Hepatocyte (in vitro differentiated cells): ENCODE data around the gene ENPP7. TPM values are rescaled to one million over a fixed set of nuclear protein-coding genes. Genes with fewer than 3 reads are reported as not detected.

Source experiments
- DNase-seq: peaks from one replicate; pipeline ENCODE4 v3.0.0-alpha.2; 2016; ENCODE audit warnings: low spot score
- H2AFZ ChIP-seq: fragments of 200-600 bp; sonication (generic); 2 replicates; pipeline ENCODE4 v1.6.0; 2016; ENCODE audit warnings: antibody characterized with exemption, mild to moderate bottlenecking
- H3K27ac ChIP-seq: fragments of 200-600 bp; sonication (generic); 2 replicates; pipeline ENCODE4 v1.5.1; 2016; ENCODE audit warnings: mild to moderate bottlenecking
- H3K27me3 ChIP-seq: fragments of 200-600 bp; sonication (generic); 2 replicates; pipeline ENCODE4 v1.6.1; 2016
- H3K36me3 ChIP-seq: fragments of 200-600 bp; sonication (generic); replicated peaks from 2 replicates; pipeline ENCODE4 v1.5.1; 2016; ENCODE audit warnings: low read depth; ENCODE audit not compliant: insufficient read depth
- H3K4me1 ChIP-seq: fragments of 200-600 bp; sonication (generic); 2 replicates; pipeline ENCODE4 v1.5.1; 2016; ENCODE audit warnings: mild to moderate bottlenecking, moderate library complexity; ENCODE audit not compliant: insufficient read depth
- H3K4me2 ChIP-seq: fragments of 200-600 bp; sonication (generic); 2 replicates; pipeline ENCODE4 v1.6.0; 2016
- H3K4me3 ChIP-seq: fragments of 200-600 bp; sonication (generic); 2 replicates; pipeline ENCODE4 v1.5.1; 2016; ENCODE audit warnings: mild to moderate bottlenecking
- H3K79me2 ChIP-seq: fragments of 200-600 bp; sonication (generic); 2 replicates; pipeline ENCODE4 v1.6.0; 2017; ENCODE audit warnings: mild to moderate bottlenecking
- H3K9me2 ChIP-seq: fragments of 200-600 bp; sonication (generic); replicated peaks from 2 replicates; pipeline ENCODE4 v1.6.0; 2017; ENCODE audit warnings: mild to moderate bottlenecking; ENCODE audit not compliant: insufficient read depth
- H3K9me3 ChIP-seq: fragments of 200-600 bp; sonication (generic); 2 replicates; pipeline ENCODE4 v1.5.1; 2016; ENCODE audit warnings: low read depth, mild to moderate bottlenecking
- H4K20me1 ChIP-seq: fragments of 200-600 bp; sonication (generic); 2 replicates; pipeline ENCODE4 v1.6.0; 2016; ENCODE audit warnings: mild to moderate bottlenecking; ENCODE audit not compliant: insufficient read depth, poor library complexity, severe bottlenecking
- CTCF ChIP-seq: fragments of 200-600 bp; sonication (generic); IDR thresholded peaks from 2 replicates; pipeline ENCODE4 v1.5.1; 2016; ENCODE audit warnings: antibody characterized with exemption, mild to moderate bottlenecking; ENCODE audit not compliant: poor library complexity
- EZH2 ChIP-seq: fragments of 200-600 bp; sonication (generic); IDR thresholded peaks from 2 replicates; pipeline ENCODE4 v1.6.1; 2016; ENCODE audit warnings: antibody characterized with exemption, mild to moderate bottlenecking, borderline replicate concordance
- EZH2phosphoT487 ChIP-seq: fragments of 200-600 bp; sonication (generic); IDR thresholded peaks from one replicate; pipeline ENCODE4 v1.6.1; 2018; ENCODE audit warnings: antibody characterized with exemption, mild to moderate bottlenecking, low read depth, moderate library complexity; ENCODE audit not compliant: unreplicated experiment, severe bottlenecking
- WGBS: methylation state at CpG from one replicate; pipeline ENCODE4 v1.1.6; 2016; ENCODE audit warnings: low lambda C conversion rate; ENCODE audit errors: missing lambda C conversion rate; 5-methylcytosine and 5-hydroxymethylcytosine counted together
- polyA plus RNA-seq: library from polyadenylated mRNA; unstranded; fragments of >200 nt; fragmentation: Nextera tagmentation; extraction: Ambion mirVana; gene quantifications from 2 replicates; pipeline ENCODE4 v1.2.1, GENCODE V29; 2016
- total RNA-seq: library from RNA; depleted of rRNA; stranded (reverse); fragments of >200 nt; gene quantifications from 2 replicates; pipeline ENCODE4 v1.2.3, GENCODE V29; 2014

The ENPP7 gene
- total and polyA plus RNA-seq, 2 experiments from 2014 or later: 22.2 to 30.2 TPM

GRCh38 chr17:79739148-79740062, 8.7 kb downstream of the ENPP7 start:
- DNase-seq: no peak
- WGBS: 82% methylated on average over 28 of the region's 28 CpGs
- H2AFZ ChIP-seq: no peak overlapping the region
- no peaks in the 10 kb centered on the region for H3K79me2 ChIP-seq
- H3K36me3 ChIP-seq: no peaks in the 10 kb centered on the region
- peaks cover 30% of the 10 kb centered on the region for H3K4me1 ChIP-seq
- H3K9me3 ChIP-seq: no peaks in the 10 kb centered on the region
- H3K9me2 ChIP-seq: no peaks in the 10 kb centered on the region
- no peak overlapping the region for H3K4me2 ChIP-seq
- TF ChIP-seq EZH2phosphoT487 (no peak), EZH2 (no peak), CTCF (no peak)
- H3K4me3 ChIP-seq: no peak overlapping the region
- peak overlapping the region; percentile 72 for H3K27ac ChIP-seq
- H3K27me3 ChIP-seq: no peaks in the 10 kb centered on the region
- no peaks in the 10 kb centered on the region for H4K20me1 ChIP-seq

DNA sequence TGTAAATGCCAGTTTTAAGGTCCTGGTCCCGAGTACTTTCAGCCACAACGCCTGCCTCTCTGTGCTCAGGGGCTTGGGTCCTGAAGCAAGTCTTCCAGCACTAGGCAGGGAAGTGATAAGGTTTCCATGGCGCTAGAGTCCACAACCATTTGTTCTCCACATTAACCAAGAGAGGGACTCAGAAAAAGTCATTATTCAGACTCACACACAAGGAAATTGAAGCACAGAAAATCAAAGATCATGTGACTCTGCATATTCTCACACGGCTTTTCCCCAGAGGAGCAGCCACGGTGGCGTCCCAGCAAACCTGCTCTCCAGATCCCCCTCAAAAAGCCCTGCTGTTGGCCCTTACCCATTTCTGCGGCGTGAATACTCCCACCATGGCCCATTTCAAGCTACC, 9.7 kb downstream of the ENPP7 start:
- Histone ChIP-seq H2AFZ (no peak overlapping the region), H3K36me3 (no peaks in the 10 kb centered on the region), H3K4me1 (peaks cover 30% of the 10 kb centered on the region), H3K79me2 (no peaks in the 10 kb centered on the region), H3K9me2 (no peaks in the 10 kb centered on the region), H3K4me3 (no peak overlapping the region), H3K4me2 (peak overlapping the region; percentile 85), H3K9me3 (no peaks in the 10 kb centered on the region), H4K20me1 (no peaks in the 10 kb centered on the region), H3K27ac (peak overlapping the region; percentile 96), H3K27me3 (no peaks in the 10 kb centered on the region)
- 50% methylated on average over 8 of the region's 8 CpGs for WGBS
- peak; percentile 77 for DNase-seq
- no peak for TF ChIP-seq CTCF
- no peak for TF ChIP-seq EZH2
- no peak for TF ChIP-seq EZH2phosphoT487

DNA sequence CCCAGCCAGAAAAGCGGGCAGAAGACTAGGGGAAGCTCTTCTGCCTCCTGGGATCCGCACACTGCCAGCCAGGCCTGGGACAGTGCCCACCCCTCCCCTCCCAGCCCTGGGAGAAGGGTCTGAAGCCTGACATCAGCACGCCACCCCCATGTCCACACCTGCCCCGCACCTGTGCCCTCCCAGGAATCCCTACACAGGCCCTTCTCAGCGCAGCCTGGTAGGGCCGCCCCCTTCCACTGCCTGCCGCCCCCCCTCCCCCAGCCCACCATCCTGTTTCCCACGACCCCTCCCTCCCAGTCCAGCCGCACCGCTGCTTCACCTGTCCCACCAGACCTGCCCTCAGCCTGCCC, 10.6 kb downstream of the ENPP7 start:
- Histone ChIP-seq H3K36me3 (no peaks in the 10 kb centered on the region), H3K27me3 (peaks cover 1% of the 10 kb centered on the region), H3K9me2 (no peaks in the 10 kb centered on the region), H4K20me1 (no peaks in the 10 kb centered on the region), H3K4me3 (no peak overlapping the region), H3K27ac (peak overlapping the region; percentile 96), H3K9me3 (no peaks in the 10 kb centered on the region), H2AFZ (peak overlapping the region; percentile 32), H3K4me1 (peaks cover 30% of the 10 kb centered on the region), H3K79me2 (no peaks in the 10 kb centered on the region), H3K4me2 (peak overlapping the region; percentile 85)
- 92% methylated on average over 2 of the region's 10 CpGs for WGBS
- DNase-seq: no peak
- no peak for TF ChIP-seq EZH2
- TF ChIP-seq CTCF: no peak
- TF ChIP-seq EZH2phosphoT487: no peak
